NAMALWA (cell line): Measurements from ENCODE around the gene SERP1.
"Not testable (repeated sequence)": the region's sequence is repeated elsewhere in the genome, so short reads cannot be mapped to it uniquely, and the experiment has no call there.

Experiments used
- DNase-seq: peaks from one replicate; pipeline ENCODE4 v3.0.0-alpha.2; 2015; ENCODE audit warnings: low spot score

The SERP1 gene

GRCh38 chr3:150538324-150539208 is 7.7 kb downstream of the SERP1 start:
- DNase-seq, result no peak

- no peak for DNase-seq
Measured at GRCh38 chr3:150535204-150535603, 11.1 kb downstream of the SERP1 start.

DNA sequence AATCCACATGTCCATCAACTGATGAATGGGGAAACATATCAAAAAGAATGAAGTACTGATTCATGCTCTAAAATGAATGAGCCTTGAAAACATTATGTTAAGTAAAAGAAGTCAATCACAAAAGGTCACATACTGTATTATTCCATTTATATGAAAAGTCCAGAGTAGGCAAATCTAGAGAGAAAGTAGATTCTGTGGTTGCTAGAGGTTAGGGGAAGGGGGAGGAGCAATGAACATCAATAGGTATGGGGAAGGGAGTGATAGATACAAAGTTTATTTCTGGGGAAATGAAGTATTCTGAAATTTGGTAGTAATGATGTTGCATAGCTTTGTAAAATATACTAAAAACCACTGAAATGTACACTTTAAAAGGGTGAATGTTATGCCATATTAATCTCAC is 14.5 kb downstream of the SERP1 start:
- DNase-seq, result no peak

DNA sequence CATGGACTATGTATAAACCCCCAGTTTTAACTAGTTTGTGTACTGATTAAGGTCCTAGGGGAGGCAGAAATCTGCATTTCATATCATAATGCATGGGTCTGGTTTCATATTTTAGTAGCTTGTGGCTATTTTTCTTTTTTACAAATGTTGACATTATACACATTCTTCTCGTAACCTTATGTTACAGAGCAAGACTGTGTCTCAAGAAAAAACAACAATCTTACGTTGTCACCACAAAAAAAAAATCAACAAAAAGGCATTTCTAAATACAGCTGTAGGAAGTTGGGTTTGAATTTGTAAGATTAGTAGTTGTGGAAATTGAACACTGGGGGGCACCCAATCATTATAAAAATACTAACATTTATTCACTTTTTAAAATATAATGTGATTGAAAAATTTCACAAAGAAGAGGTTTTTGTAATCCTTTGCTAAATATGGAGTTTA is 17.9 kb downstream of the SERP1 start:
- DNase-seq, result peak; percentile 62

- no peak for DNase-seq
Measured at GRCh38 chr3:150527464-150528255, 18.6 kb downstream of the SERP1 start.

GRCh38 chr3:150523538-150523937 is 22.8 kb downstream of the SERP1 start:
- no peak for DNase-seq

DNA sequence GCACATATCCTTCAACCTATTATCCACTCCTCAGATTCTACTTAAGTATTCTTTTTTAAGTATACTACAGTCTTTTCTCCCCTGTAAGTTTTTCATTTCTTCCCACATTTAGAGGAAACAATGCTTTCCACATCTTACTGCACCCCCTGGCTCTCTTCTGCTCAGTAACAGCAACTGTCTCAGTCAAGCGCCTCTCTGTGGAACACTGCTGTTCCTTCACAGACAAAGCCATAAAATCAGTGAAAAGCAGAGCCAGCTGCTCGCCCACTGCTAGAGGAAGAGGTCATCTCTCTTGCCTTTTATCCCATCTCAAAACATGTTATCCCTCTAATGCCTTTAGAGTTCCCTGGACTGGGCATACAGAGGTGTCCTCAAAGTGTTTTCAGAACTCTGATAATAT is 24.8 kb downstream of the SERP1 start:
- DNase-seq, result no peak

- DNase-seq, result no peak
Measured at GRCh38 chr3:150520408-150520807, 25.9 kb downstream of the SERP1 start.

- DNase-seq, result no peak
Measured at GRCh38 chr3:150519026-150519425, 27.3 kb downstream of the SERP1 start.

- no peak for DNase-seq
Measured at GRCh38 chr3:150515210-150515609, 31.1 kb downstream of the SERP1 start.

GRCh38 chr3:150511122-150511821 is 35.0 kb downstream of the SERP1 start:
- no peak for DNase-seq

- no peak for DNase-seq
Measured at GRCh38 chr3:150509780-150510179, 36.5 kb downstream of the SERP1 start.

DNA sequence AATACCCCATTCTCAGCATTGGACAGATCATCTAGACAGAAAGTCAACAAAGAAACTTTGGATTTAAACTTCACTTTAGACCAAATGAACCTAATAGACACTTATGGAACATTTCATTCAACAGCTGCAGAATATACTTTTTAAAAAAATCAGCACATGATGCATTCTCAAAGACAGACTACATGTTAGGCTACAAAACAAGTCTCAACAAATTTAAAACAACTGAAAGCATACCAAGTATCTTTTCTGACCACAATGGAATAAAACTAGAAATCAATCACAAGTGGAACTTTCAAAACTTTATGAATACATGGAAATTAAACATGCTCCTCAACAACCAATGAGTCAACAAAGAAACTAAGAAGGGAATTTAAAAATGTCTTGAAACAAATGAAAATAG is 37.9 kb downstream of the SERP1 start:
- no peak for DNase-seq

- no peak for DNase-seq
Measured at GRCh38 chr3:150504483-150504882, 41.8 kb downstream of the SERP1 start.

GRCh38 chr3:150503402-150504099 is 42.7 kb downstream of the SERP1 start:
- peak; percentile 31 for DNase-seq

- DNase-seq, result not testable (repeated sequence)
Measured at GRCh38 chr3:150500960-150501359, 45.3 kb downstream of the SERP1 start.

DNA sequence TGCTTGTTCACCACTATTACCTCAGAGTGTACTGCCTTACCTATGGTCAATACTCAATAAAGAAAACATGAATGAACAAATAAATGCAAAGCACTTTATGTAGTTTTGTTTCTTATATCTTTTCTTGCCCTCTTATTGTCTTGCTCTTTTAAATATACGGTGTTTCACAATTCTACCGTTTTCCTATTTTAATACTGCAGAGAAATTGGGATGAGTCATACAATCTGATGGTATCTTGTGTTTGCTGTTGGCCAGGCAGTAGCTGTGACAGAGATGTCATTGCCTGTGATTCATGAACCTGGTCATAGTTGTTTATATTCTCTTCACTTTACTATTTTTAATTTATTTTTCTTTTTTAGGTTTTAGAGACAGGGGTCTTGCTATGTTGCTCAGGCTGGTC is 48.3 kb downstream of the SERP1 start:
- DNase-seq, result no peak

DNA sequence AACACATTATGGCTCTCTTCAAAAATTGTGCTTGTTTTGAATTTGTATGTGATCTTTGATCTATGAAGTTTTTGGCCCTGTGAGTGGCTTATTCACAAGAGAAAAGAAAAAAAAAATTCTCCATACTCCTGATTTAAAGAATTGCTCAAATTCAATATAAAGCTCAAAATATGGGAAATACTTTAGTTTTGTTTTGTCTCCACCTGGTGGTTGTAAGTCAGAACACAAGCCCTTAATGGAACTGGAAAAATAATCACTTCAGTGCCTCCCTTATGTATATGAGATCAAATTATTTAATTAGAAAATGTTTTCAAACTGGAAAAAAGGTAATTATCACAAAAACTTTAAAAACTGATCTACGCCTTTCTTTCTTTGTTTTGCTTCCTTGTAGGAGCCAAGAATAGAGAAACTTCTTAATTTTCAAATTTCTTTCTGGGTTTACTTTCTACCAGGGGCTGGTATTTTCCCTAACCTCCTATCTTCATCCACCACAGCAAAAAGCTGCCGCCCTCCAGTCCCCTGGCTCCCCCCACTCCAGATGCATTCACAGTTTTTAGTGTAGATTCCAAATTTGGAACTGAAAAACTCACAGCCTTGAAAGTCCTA is 50.6 kb downstream of the SERP1 start:
- peak; percentile 77 for DNase-seq

GRCh38 chr3:150495149-150495548 is 51.1 kb downstream of the SERP1 start:
- peak; percentile 27 for DNase-seq

DNA sequence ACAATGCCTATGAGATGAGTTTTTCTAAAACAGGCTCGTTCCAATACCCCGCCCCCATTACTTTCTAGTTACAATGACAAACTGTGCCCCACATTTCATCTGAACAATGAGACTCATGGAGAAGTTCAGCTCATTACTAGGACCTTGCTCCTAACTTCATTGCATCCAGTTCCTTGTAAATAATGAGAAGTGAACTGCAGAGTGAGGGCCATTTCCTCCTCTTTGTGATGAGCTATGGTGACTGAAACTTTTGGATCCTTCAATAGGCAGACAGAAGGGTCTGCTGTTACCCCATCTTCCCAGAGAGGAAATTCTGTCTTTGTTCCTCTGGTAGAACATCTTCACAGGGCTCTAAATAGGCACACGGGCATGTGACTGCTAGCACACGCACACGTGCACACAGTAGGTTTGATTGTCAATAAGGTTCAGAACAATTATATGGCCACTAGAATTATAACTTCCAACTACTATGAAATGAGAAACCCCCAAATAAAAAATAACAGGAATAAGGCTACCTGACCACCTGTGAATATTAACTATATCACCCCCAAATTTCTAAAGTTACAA is 51.8 kb downstream of the SERP1 start:
- DNase-seq, result no peak
